Ascending aorta (tissue), 2 donors: ENCODE results near the gene RPL18. TPM values are rescaled to one million over a fixed set of nuclear protein-coding genes. Genes with fewer than 3 reads are reported as not detected.

Experiments
- DNase-seq, 2 donors: peaks; one replicate each; pipeline ENCODE4 v3.0.0-alpha.2; 2019; ENCODE audit warnings: low spot score in 2 of 2
- H3K27ac ChIP-seq, 2 donors: fragments of 200-600 bp; sonication (generic); one replicate each; pipeline ENCODE4 v1.5.1; 2016 to 2017; ENCODE audit warnings: mild to moderate bottlenecking in 1 of 2
- H3K27me3 ChIP-seq: fragments of 200-600 bp; sonication (generic); one replicate; pipeline ENCODE4 v1.5.1; 2017
- H3K36me3 ChIP-seq, 2 donors: fragments of 200-600 bp; sonication (generic); one replicate each; pipeline ENCODE4 v1.5.1; 2016
- H3K4me1 ChIP-seq, 2 donors: fragments of 200-600 bp; sonication (generic); one replicate each; pipeline ENCODE4 v1.5.1; 2016 to 2017; ENCODE audit warnings: mild to moderate bottlenecking in 1 of 2
- H3K4me3 ChIP-seq, 2 donors: fragments of 200-600 bp; sonication (generic); one replicate each; pipeline ENCODE4 v1.5.1; 2016 to 2017; ENCODE audit warnings: mild to moderate bottlenecking in 1 of 2
- H3K9me3 ChIP-seq, 2 donors: fragments of 200-600 bp; sonication (generic); one replicate each; pipeline ENCODE4 v1.5.1; 2016
- intact Hi-C: fragments of 100-400 bp; cut with DNase I; formaldehyde crosslinking; loops from one replicate; pipeline ENCODE4 v1.15.1; 2023
- total RNA-seq: library from RNA; depleted of rRNA; stranded (reverse); fragments of >200 nt; gene quantifications from one replicate; pipeline ENCODE4 v1.1.0, GENCODE V29; 2016
- TF ChIP-seq, protein P1 (sequence below), 3 experiments: fragments of 200-600 bp in 2 of 3; fragments of 450-650 bp in 1 of 3; sonication (generic) in 2 of 3; IDR thresholded peaks; one replicate each; pipeline ENCODE4 v1.5.1; 2016 to 2019; ENCODE audit warnings: antibody characterized with exemption in 3 of 3, mild to moderate bottlenecking in 1 of 3, moderate library complexity in 1 of 3

The RPL18 gene
- total RNA-seq, 1 donor from 2014 or later, result 2,223 TPM

DNA sequence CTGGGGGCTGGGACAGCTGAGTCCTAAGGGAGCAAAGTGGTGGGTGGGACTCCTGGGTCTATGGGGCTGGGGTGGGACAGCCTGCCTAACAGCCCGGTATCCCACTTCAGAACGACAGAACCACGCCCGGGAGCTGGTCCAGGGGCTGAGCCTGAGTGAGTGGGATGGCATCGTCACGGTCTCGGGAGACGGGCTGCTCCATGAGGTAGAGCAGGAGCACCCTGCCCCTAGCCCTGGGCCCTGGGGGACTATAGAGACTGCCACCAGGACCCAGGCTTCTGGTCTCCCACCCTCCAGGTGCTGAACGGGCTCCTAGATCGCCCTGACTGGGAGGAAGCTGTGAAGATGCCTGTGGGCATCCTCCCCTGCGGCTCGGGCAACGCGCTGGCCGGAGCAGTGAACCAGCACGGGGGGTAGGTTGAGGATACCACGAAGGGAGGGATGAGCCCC is 8.9 kb upstream of the RPL18 start:
- H3K27me3 ChIP-seq, result no peaks in the 10 kb centered on the region
- intact Hi-C loops, result no loop called here
- H3K4me3 ChIP-seq, result no peak overlapping the region
- TF ChIP-seq, protein P1, sequence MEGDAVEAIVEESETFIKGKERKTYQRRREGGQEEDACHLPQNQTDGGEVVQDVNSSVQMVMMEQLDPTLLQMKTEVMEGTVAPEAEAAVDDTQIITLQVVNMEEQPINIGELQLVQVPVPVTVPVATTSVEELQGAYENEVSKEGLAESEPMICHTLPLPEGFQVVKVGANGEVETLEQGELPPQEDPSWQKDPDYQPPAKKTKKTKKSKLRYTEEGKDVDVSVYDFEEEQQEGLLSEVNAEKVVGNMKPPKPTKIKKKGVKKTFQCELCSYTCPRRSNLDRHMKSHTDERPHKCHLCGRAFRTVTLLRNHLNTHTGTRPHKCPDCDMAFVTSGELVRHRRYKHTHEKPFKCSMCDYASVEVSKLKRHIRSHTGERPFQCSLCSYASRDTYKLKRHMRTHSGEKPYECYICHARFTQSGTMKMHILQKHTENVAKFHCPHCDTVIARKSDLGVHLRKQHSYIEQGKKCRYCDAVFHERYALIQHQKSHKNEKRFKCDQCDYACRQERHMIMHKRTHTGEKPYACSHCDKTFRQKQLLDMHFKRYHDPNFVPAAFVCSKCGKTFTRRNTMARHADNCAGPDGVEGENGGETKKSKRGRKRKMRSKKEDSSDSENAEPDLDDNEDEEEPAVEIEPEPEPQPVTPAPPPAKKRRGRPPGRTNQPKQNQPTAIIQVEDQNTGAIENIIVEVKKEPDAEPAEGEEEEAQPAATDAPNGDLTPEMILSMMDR (IDR thresholded peaks at IDR 0.05), result no peak
- H3K36me3 ChIP-seq, result peaks cover 3 to 23% of the 10 kb centered on the region in 2 donors
- DNase-seq, result no peak
- no peak overlapping the region for H3K27ac ChIP-seq
- peaks cover 16 to 33% of the 10 kb centered on the region in 2 donors for H3K4me1 ChIP-seq
- H3K9me3 ChIP-seq, result no peaks in the 10 kb centered on the region

DNA sequence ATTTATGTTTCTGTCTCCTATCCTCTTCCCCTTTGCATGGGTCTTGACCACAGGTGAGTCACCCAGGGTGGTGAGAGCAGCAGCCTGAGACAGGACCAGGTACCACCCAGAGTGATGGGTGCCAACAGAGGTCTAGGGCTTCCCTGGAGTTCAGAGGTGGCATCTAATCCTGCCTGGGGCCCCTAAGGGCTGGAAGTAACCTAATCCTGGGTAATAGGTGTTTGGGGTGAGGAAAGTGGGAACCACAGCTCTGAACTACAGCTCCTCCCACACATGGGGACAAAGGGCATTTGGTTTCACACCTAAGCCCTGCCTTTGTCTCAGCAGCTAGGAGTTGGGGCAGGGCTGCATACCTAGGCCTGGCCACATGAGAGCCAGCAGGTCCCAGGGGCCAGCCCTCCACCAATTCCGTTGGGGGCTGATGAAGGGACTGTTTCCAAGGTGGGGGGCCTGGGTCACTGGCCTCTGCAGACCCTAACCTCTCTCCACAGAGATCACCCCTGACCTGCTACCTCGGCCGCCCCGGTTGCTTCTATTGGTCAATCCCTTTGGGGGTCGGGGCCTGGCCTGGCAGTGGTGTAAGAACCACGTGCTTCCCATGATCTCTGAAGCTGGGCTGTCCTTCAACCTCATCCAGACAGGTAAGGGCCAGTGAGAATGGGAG is 8.4 kb upstream of the RPL18 start:
- Histone ChIP-seq H3K27me3 (no peaks in the 10 kb centered on the region), H3K4me1 (peaks cover 16 to 33% of the 10 kb centered on the region in 2 donors), H3K9me3 (no peaks in the 10 kb centered on the region), H3K4me3 (no peak overlapping the region), H3K36me3 (peaks cover 3 to 18% of the 10 kb centered on the region in 2 donors), H3K27ac (no peak overlapping the region)
- intact Hi-C loops, result no loop called here
- TF ChIP-seq, protein P1 (IDR thresholded peaks at IDR 0.05), result no peak
- no peak for DNase-seq

DNA sequence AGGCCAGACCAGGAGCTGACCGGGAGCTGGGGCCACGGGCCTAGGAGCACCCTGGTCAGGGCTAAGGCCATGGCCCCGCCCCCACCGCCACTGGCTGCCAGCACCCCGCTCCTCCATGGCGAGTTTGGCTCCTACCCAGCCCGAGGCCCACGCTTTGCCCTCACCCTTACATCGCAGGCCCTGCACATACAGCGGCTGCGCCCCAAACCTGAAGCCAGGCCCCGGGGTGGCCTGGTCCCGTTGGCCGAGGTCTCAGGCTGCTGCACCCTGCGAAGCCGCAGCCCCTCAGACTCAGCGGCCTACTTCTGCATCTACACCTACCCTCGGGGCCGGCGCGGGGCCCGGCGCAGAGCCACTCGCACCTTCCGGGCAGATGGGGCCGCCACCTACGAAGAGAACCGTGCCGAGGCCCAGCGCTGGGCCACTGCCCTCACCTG is 6.9 kb upstream of the RPL18 start:
- intact Hi-C loops, result no loop called here
- Histone ChIP-seq H3K27me3 (no peaks in the 10 kb centered on the region), H3K36me3 (peaks cover 3 to 18% of the 10 kb centered on the region in 2 donors), H3K27ac (no peak overlapping the region), H3K4me1 (peaks cover 12 to 27% of the 10 kb centered on the region in 2 donors), H3K4me3 (no peak overlapping the region), H3K9me3 (no peaks in the 10 kb centered on the region)
- TF ChIP-seq, protein P1 (IDR thresholded peaks at IDR 0.05), result no peak
- DNase-seq, result no peak

DNA sequence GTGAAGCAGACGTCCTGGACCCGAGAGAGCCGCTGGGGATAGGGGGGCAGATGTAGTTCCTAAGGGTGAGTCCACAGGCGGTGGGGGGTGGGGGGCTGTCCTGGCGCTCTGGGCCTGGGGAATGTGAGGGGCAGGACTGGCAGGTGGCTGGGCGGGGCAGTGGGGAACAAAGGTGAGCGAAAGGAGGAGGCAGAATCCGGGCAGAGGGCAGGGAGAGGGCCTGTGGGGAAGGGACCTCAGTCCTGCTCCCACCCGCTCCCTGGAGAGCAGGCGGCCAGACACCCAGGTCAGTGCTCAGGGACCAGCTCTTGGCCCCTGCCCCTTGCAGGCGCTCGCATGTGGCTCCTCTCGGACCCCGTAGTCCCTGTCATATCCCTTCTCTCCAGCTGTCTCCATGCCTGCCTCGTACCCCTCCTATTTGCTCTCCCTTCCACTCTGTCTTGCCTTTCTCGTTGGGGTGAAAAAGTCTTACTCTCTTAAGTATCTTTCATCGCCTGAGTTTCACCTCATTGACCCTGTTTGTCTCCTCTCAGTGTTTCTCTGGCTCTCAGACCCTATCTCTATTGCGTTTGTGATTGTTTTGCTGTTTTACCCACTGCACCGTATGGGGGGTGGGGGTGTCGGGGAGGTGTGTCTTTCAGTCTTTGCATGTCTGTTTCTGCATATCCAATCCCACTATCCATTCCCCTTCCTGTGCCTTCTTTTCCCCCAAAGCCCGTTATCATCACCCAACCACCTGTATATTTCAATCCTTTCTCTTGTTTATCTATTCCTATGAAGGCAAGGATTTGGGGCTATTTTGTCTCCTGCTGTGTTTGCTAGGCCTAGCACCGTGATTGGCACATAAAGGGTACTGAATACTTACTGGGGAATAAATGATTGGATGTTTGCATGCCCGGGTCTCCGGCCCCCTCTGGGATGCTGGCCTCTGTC is 6.1 kb upstream of the RPL18 start:
- no peaks in the 10 kb centered on the region for H3K27me3 ChIP-seq
- H3K27ac ChIP-seq, result peak overlapping the region; percentile 60 to 76
- peak overlapping the region; percentile 44 to 73 for H3K4me3 ChIP-seq
- TF ChIP-seq, protein P1 (IDR thresholded peaks at IDR 0.05), result no peak
- peaks cover 3 to 18% of the 10 kb centered on the region in 2 donors for H3K36me3 ChIP-seq
- H3K4me1 ChIP-seq, result peaks cover 11 to 22% of the 10 kb centered on the region in 2 donors
- intact Hi-C loops, result loop anchor here (1.0 kb wide), 1 partner anchor 9 kb away; no protein-coding TSS in a partner anchor
- no peak for DNase-seq
- H3K9me3 ChIP-seq, result no peaks in the 10 kb centered on the region

DNA sequence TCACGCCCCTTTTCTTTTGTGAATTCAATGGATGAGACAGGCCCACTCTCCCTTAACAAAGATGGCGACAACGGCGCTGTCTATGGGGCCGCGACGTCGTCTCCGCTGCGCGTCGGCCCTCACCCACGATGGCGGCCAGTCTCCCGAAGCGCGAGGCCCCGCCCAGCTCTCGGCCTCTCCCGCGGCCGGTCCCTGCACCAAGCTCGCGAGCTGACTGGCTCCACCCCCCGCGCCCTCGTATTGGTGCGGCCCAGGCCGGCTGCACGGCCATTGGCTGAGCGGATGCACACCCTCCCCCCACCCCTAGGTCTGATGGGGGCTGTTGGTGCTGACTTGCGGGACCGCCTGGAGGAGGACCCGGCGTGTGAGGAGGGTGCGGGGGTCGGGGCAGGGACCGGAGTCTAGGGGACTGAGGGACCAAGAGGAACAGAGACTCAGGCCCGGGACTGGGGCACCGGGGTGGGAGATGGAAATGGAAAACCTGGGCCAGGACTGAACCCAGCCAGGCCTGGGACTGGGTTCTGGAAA is 5.2 kb upstream of the RPL18 start:
- TF ChIP-seq, protein P1 (IDR thresholded peaks at IDR 0.05), result no peak
- no peaks in the 10 kb centered on the region for H3K9me3 ChIP-seq
- peak overlapping the region; percentile 60 to 82 for H3K27ac ChIP-seq
- intact Hi-C loops, result loop anchor here (1.0 kb wide), 1 partner anchor 10 kb away; no protein-coding TSS in a partner anchor
- peaks cover 3 to 18% of the 10 kb centered on the region in 2 donors for H3K36me3 ChIP-seq
- DNase-seq, result peak; percentile 88 to 99
- peaks cover 11 to 21% of the 10 kb centered on the region in 2 donors for H3K4me1 ChIP-seq
- H3K27me3 ChIP-seq, result no peaks in the 10 kb centered on the region
- H3K4me3 ChIP-seq, result peak overlapping the region; percentile 44 to 73
